Gastrocnemius medialis (tissue), 4 donors: ENCODE measurements around the gene LGALS12.

ENCODE experiments used
- POLR2A ChIP-seq, 2 donors: fragments of 450-650 bp; IDR thresholded peaks; one replicate each; pipeline ENCODE4 v1.6.1; 2017; ENCODE audit warnings: antibody characterized with exemption in 2 of 2, mild to moderate bottlenecking in 2 of 2, moderate library complexity in 2 of 2
- TF ChIP-seq, protein P1 (sequence below), 5 experiments: fragments of 450-650 bp in 3 of 5; fragments of 200-600 bp in 2 of 5; sonication (generic) in 2 of 5; IDR thresholded peaks in 4 of 5; conservative IDR thresholded peaks in 1 of 5; 1 replicate in 4 of 5; 2 replicates in 1 of 5; pipeline ENCODE4 v1.5.1; 2016 to 2019; ENCODE audit warnings: antibody characterized with exemption in 5 of 5, mild to moderate bottlenecking in 3 of 5, moderate library complexity in 3 of 5

DNA sequence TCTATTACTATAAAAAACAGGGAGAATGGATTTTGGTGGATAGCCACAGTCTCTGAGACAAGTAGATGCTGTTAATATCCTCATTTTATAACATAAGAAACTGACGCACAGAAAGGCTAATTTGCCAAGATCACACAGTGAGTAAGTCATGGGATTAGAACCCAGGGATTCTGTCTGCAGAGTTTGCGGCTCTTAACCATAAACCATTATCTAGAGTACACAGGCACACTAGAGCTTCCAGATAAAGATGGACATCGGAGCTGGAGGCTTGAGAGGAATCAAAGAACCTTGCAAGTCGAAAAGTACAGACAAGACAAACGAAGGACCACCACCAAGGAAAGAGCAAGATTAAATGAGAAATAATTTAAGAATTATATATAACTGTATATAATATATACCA is 11.3 kb downstream of the LGALS12 start:
- TF ChIP-seq, protein P1, sequence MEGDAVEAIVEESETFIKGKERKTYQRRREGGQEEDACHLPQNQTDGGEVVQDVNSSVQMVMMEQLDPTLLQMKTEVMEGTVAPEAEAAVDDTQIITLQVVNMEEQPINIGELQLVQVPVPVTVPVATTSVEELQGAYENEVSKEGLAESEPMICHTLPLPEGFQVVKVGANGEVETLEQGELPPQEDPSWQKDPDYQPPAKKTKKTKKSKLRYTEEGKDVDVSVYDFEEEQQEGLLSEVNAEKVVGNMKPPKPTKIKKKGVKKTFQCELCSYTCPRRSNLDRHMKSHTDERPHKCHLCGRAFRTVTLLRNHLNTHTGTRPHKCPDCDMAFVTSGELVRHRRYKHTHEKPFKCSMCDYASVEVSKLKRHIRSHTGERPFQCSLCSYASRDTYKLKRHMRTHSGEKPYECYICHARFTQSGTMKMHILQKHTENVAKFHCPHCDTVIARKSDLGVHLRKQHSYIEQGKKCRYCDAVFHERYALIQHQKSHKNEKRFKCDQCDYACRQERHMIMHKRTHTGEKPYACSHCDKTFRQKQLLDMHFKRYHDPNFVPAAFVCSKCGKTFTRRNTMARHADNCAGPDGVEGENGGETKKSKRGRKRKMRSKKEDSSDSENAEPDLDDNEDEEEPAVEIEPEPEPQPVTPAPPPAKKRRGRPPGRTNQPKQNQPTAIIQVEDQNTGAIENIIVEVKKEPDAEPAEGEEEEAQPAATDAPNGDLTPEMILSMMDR (IDR thresholded peaks at IDR 0.05 in 4 of 5, conservative IDR thresholded peaks at IDR 0.05 in 1 of 5) = no peak
- TF ChIP-seq POLR2A (IDR thresholded peaks at IDR 0.05) = no peak
